Right lobe of liver (tissue), 4 donors: Measurements from ENCODE around the gene GPC2.

Source experiments
- CTCF ChIP-seq, 4 donors: fragments of 200-600 bp in 3 of 4; fragments of 450-650 bp in 1 of 4; IDR thresholded peaks; one replicate each; pipeline versions ENCODE4 v1.5.1 to v1.8.0; 2016 to 2022; ENCODE audit warnings: antibody characterized with exemption in 4 of 4, mild to moderate bottlenecking in 2 of 4
- POLR2A ChIP-seq: fragments of 450-650 bp; IDR thresholded peaks from one replicate; pipeline ENCODE4 v1.6.1; 2017; ENCODE audit warnings: antibody characterized with exemption, mild to moderate bottlenecking
- donor health status: DM: no; HTN: no; CAD: no.
- donor health status: DM: no; HTN: no; CAD: no.
- donor health status: DM: no; HTN: yes; CAD: no.

- no peak for TF ChIP-seq CTCF (IDR thresholded peaks at IDR 0.05)
- no peak for TF ChIP-seq POLR2A
Measured at GRCh38 chr7:100221767-100222444, 44.7 kb upstream of the GPC2 start.
